Parathyroid adenoma (tissue), 2 donors: ENCODE data around the gene CTAGE9.

Source experiments
- H2AFZ ChIP-seq: fragments of 300-600 bp; sonication (generic); one replicate; pipeline ENCODE4 v1.7.0; 2017; ENCODE audit warnings: antibody characterized with exemption, mild to moderate bottlenecking
- H3K27ac ChIP-seq: fragments of 300-600 bp; sonication (generic); one replicate; pipeline ENCODE4 v1.7.0; 2017
- H3K27me3 ChIP-seq: fragments of 300-600 bp; sonication (generic); one replicate; pipeline ENCODE4 v1.7.0; 2017; ENCODE audit warnings: low read length; ENCODE audit not compliant: control insufficient read depth, insufficient read depth
- H3K36me3 ChIP-seq: fragments of 300-600 bp; sonication (generic); one replicate; pipeline ENCODE4 v1.7.0; 2017; ENCODE audit warnings: low read length; ENCODE audit not compliant: control insufficient read depth, insufficient read depth
- H3K4me1 ChIP-seq: fragments of 300-600 bp; sonication (generic); one replicate; pipeline ENCODE4 v1.7.0; 2017; ENCODE audit warnings: control low read depth
- H3K4me2 ChIP-seq: fragments of 300-600 bp; sonication (generic); one replicate; pipeline ENCODE4 v1.7.0; 2017; ENCODE audit warnings: low read length
- H3K4me3 ChIP-seq: fragments of 300-600 bp; sonication (generic); one replicate; pipeline ENCODE4 v1.7.0; 2017; ENCODE audit warnings: low read depth, low read length
- H3K79me2 ChIP-seq: fragments of 300-600 bp; sonication (generic); one replicate; pipeline ENCODE4 v1.7.0; 2017; ENCODE audit warnings: control low read depth
- H3K9ac ChIP-seq: fragments of 300-600 bp; sonication (generic); one replicate; pipeline ENCODE4 v1.7.0; 2017; ENCODE audit warnings: mild to moderate bottlenecking
- H3K9me3 ChIP-seq: fragments of 300-600 bp; sonication (generic); one replicate; pipeline ENCODE4 v1.7.0; 2017; ENCODE audit warnings: low read length; ENCODE audit not compliant: control insufficient read depth
- TF ChIP-seq, protein P1 (sequence below): fragments of 300-600 bp; sonication (generic); IDR thresholded peaks from one replicate; pipeline ENCODE4 v1.7.0; 2017; ENCODE audit warnings: antibody characterized with exemption, mild to moderate bottlenecking
- donor health status: primary hyperparathyroidism.

The CTAGE9 gene

DNA sequence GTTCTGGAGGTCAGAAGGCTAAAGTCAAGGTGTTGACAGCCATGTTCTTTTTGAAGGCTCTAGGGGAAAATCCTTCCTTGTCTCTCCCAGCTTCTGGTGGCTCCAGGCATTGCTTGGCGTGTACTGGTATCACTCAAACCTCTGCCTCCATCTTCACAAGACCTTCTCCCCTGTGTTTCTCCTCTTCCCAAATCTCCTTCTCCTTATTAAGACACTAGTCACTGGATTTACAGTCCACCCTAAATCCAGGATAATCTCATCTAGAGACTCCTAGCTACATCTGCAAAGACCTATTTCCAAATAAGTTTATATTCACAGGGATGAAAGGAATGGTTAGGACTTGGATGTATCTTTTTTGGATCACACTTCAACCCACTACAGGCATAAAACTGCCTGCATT, 26.0 kb upstream of the CTAGE9 start:
- Histone ChIP-seq H3K4me3 (no peak overlapping the region), H3K9me3 (no peaks in the 10 kb centered on the region), H3K9ac (no peak overlapping the region), H3K27me3 (no peaks in the 10 kb centered on the region), H3K79me2 (no peaks in the 10 kb centered on the region), H2AFZ (no peak overlapping the region), H3K27ac (no peak overlapping the region), H3K36me3 (no peaks in the 10 kb centered on the region), H3K4me2 (no peak overlapping the region), H3K4me1 (no peaks in the 10 kb centered on the region)
- TF ChIP-seq, protein P1, sequence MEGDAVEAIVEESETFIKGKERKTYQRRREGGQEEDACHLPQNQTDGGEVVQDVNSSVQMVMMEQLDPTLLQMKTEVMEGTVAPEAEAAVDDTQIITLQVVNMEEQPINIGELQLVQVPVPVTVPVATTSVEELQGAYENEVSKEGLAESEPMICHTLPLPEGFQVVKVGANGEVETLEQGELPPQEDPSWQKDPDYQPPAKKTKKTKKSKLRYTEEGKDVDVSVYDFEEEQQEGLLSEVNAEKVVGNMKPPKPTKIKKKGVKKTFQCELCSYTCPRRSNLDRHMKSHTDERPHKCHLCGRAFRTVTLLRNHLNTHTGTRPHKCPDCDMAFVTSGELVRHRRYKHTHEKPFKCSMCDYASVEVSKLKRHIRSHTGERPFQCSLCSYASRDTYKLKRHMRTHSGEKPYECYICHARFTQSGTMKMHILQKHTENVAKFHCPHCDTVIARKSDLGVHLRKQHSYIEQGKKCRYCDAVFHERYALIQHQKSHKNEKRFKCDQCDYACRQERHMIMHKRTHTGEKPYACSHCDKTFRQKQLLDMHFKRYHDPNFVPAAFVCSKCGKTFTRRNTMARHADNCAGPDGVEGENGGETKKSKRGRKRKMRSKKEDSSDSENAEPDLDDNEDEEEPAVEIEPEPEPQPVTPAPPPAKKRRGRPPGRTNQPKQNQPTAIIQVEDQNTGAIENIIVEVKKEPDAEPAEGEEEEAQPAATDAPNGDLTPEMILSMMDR: no peak

DNA sequence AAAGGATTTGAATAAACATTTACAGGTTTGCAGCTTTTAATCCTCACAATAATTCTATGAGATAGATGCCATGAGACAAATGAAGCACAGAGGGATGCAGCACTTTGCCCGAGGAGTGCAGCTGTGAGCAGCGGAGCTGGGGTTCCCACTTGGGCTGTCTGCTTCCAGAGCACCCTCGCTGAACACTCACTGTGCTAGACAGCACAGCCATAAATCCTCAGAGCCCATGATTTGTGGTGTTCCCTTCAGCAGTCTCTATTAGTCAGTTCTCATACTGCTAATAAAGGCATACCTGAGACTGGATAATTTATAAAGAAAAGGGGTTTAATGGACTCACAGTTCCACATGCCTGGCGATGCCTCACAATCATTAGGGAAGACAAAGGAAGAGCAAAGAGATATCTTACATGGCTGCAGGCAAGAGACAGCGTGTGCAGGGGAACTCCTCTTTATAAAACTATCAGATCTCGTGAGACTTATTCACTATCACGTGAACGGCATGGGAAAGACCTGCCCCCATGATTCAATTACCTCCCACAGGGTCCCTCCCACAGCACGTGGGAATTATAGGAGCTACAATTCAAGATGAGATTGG, 25.3 kb upstream of the CTAGE9 start:
- H3K9ac ChIP-seq: no peak overlapping the region
- no peaks in the 10 kb centered on the region for H3K4me1 ChIP-seq
- H3K36me3 ChIP-seq: no peaks in the 10 kb centered on the region
- no peak overlapping the region for H2AFZ ChIP-seq
- TF ChIP-seq, protein P1: no peak
- H3K79me2 ChIP-seq: no peaks in the 10 kb centered on the region
- no peak overlapping the region for H3K4me2 ChIP-seq
- H3K27ac ChIP-seq: no peak overlapping the region
- H3K27me3 ChIP-seq: no peaks in the 10 kb centered on the region
- no peak overlapping the region for H3K4me3 ChIP-seq
- no peaks in the 10 kb centered on the region for H3K9me3 ChIP-seq

DNA sequence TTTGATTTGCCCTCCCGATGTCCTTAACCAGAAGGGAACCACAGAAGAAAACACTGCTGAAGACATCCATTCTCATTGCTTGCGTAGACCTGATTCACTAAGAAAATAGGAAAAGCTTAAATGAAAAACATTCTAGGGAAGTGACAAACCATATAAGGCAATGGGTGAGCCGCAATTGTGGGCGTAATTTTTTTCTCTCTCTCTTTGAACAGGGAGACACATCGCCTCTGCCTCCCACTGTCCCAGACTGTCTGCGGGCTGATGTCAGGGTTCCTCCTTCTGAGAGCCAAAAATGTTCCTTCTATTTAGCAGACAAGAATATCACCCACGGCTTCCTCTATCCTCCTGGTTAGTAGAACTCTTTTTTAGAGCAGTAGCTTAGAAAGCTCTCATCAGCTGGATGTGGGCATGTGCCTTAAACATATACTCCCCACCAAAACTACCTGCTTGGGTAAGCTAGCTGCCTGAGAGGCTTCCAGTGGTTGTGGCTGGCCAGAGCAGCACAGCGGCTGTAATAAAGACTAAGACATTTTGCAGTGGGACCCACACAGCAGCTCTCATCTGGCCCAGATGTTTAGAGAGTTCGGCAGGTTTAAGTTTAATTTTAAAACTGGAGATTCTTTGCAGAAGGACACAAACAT, 22.7 kb upstream of the CTAGE9 start:
- H2AFZ ChIP-seq: no peak overlapping the region
- no peak overlapping the region for H3K9ac ChIP-seq
- no peak overlapping the region for H3K4me2 ChIP-seq
- H3K79me2 ChIP-seq: no peaks in the 10 kb centered on the region
- H3K9me3 ChIP-seq: no peaks in the 10 kb centered on the region
- no peaks in the 10 kb centered on the region for H3K36me3 ChIP-seq
- H3K4me1 ChIP-seq: no peaks in the 10 kb centered on the region
- no peaks in the 10 kb centered on the region for H3K27me3 ChIP-seq
- no peak overlapping the region for H3K27ac ChIP-seq
- TF ChIP-seq, protein P1: no peak
- H3K4me3 ChIP-seq: no peak overlapping the region

DNA sequence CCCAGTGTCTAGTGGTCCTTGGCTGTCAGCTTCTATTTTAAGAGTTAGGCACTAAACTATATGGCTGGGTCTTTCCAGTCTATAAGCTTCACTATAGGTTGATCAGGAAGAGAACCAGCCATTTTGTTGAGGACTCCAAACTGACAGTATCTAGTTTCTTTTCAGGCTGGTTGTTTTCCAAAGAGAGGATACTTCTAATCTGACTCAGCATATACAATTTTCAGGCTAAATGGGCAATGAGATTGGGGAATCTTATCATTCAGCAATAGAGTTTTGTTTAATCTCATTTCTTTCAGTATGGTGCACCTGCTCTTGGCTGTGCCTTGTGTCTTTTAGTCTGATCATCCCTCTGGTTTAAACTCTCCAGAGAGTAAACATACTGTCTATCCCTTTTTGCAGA, 20.4 kb upstream of the CTAGE9 start:
- H3K4me2 ChIP-seq: no peak overlapping the region
- H3K27ac ChIP-seq: no peak overlapping the region
- H3K9ac ChIP-seq: no peak overlapping the region
- H3K4me3 ChIP-seq: no peak overlapping the region
- H3K9me3 ChIP-seq: no peaks in the 10 kb centered on the region
- H3K27me3 ChIP-seq: no peaks in the 10 kb centered on the region
- no peaks in the 10 kb centered on the region for H3K36me3 ChIP-seq
- H3K79me2 ChIP-seq: no peaks in the 10 kb centered on the region
- H3K4me1 ChIP-seq: no peaks in the 10 kb centered on the region
- no peak overlapping the region for H2AFZ ChIP-seq
- TF ChIP-seq, protein P1: no peak

DNA sequence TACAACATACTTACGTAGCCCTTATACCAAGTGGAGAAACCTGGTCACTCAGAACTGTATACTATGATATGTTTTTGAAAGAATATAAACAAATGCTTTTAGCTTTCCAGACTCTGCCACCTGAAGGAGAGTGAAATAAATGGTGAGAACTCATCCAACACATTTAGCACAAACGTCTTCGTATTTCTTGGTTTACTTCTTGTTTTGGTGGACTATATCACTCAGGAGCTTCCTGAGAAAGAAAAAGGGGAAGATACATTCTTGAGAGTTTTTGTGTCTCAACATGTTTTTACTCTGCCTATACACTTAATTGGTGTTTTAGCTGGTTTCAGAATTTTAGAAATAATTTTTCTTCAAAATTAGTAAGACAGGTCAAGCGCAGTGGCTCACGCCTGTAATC, 19.4 kb upstream of the CTAGE9 start:
- Histone ChIP-seq H3K9ac (no peak overlapping the region), H3K36me3 (no peaks in the 10 kb centered on the region), H3K27ac (no peak overlapping the region), H2AFZ (no peak overlapping the region), H3K27me3 (no peaks in the 10 kb centered on the region), H3K4me1 (no peaks in the 10 kb centered on the region), H3K9me3 (no peaks in the 10 kb centered on the region), H3K4me3 (no peak overlapping the region), H3K79me2 (no peaks in the 10 kb centered on the region), H3K4me2 (no peak overlapping the region)
- TF ChIP-seq, protein P1: no peak
